ENCODE results near the gene NID2.

Gene NID2

GRCh38 chr14:52068615-52069306 lies at the start of gene NID2:
TSS of gene NID2 (minus strand) at chr14:52069059. CDS start at chr14:52068994, 65 bp downstream.
- in situ Hi-C loops (cut with MboI; ENCODE audit: low sequenced_read_pairs) = no loop called here

- in situ Hi-C loops (cut with MboI; ENCODE audit: low sequenced_read_pairs) = no loop called here
Observed at GRCh38 chr14:52117111-52117832, 48.4 kb upstream of the NID2 start.

GRCh38 chr14:52115286-52115685 lies 46.4 kb upstream of the NID2 start:
- in situ Hi-C loops (cut with MboI; ENCODE audit: low sequenced_read_pairs) = no loop called here

GRCh38 chr14:52112336-52113018 lies 43.6 kb upstream of the NID2 start:
- in situ Hi-C loops (cut with MboI; ENCODE audit: low sequenced_read_pairs) = no loop called here

GRCh38 chr14:52111583-52111982 lies 42.7 kb upstream of the NID2 start:
- in situ Hi-C loops (cut with MboI; ENCODE audit: low sequenced_read_pairs) = no loop called here

GRCh38 chr14:52110441-52111086 lies 41.7 kb upstream of the NID2 start:
- in situ Hi-C loops (cut with MboI; ENCODE audit: low sequenced_read_pairs) = no loop called here

- in situ Hi-C loops (cut with MboI; ENCODE audit: low sequenced_read_pairs) = no loop called here
Observed at GRCh38 chr14:52108823-52109222, 40.0 kb upstream of the NID2 start.

GRCh38 chr14:52106840-52107239 lies 38.0 kb upstream of the NID2 start:
- in situ Hi-C loops (cut with MboI; ENCODE audit: low sequenced_read_pairs) = no loop called here

GRCh38 chr14:52103416-52103815 lies 34.6 kb upstream of the NID2 start:
- in situ Hi-C loops (cut with MboI; ENCODE audit: low sequenced_read_pairs) = no loop called here

GRCh38 chr14:52095794-52096193 lies 26.9 kb upstream of the NID2 start:
- in situ Hi-C loops (cut with MboI; ENCODE audit: low sequenced_read_pairs) = no loop called here

- in situ Hi-C loops (cut with MboI; ENCODE audit: low sequenced_read_pairs) = no loop called here
Observed at GRCh38 chr14:52095336-52095735, 26.5 kb upstream of the NID2 start.

- in situ Hi-C loops (cut with MboI; ENCODE audit: low sequenced_read_pairs) = no loop called here
Observed at GRCh38 chr14:52094546-52095271, 25.9 kb upstream of the NID2 start.

GRCh38 chr14:52091928-52092327 lies 23.1 kb upstream of the NID2 start:
- in situ Hi-C loops (cut with MboI; ENCODE audit: low sequenced_read_pairs) = no loop called here

GRCh38 chr14:52090936-52091335 lies 22.1 kb upstream of the NID2 start:
- in situ Hi-C loops (cut with MboI; ENCODE audit: low sequenced_read_pairs) = no loop called here

- in situ Hi-C loops (cut with MboI; ENCODE audit: low sequenced_read_pairs) = no loop called here
Observed at GRCh38 chr14:52089218-52089617, 20.4 kb upstream of the NID2 start.

GRCh38 chr14:52086711-52087110 lies 17.9 kb upstream of the NID2 start:
- in situ Hi-C loops (cut with MboI; ENCODE audit: low sequenced_read_pairs) = no loop called here

GRCh38 chr14:52082903-52083302 lies 14.0 kb upstream of the NID2 start:
- in situ Hi-C loops (cut with MboI; ENCODE audit: low sequenced_read_pairs) = no loop called here

GRCh38 chr14:52081964-52082363 lies 13.1 kb upstream of the NID2 start:
- in situ Hi-C loops (cut with MboI; ENCODE audit: low sequenced_read_pairs) = no loop called here

GRCh38 chr14:52080808-52081755 lies 12.2 kb upstream of the NID2 start:
- in situ Hi-C loops (cut with MboI; ENCODE audit: low sequenced_read_pairs) = no loop called here

Measured in HL-60/S4 treated with phorbol 12-myristate 13-acetate at 8.2 ng/mL for 4 days and 3 days (cell line).